PC-9 (cell line): ENCODE data around the gene ELOVL7.

Experiments used
- CTCF ChIP-seq: fragments of 200-600 bp; sonication (generic); conservative IDR thresholded peaks from 2 replicates; pipeline ENCODE4 v1.6.1; 2017; ENCODE audit warnings: mixed run types, antibody characterized with exemption, mild to moderate bottlenecking, moderate library complexity
- EZH2 ChIP-seq: fragments of 200-600 bp; sonication (generic); IDR thresholded peaks from 2 replicates; pipeline ENCODE4 v1.8.0; 2017; ENCODE audit warnings: antibody characterized with exemption, low read depth

- TF ChIP-seq CTCF (no peak), EZH2 (no peak)
Measured at GRCh38 chr5:60851626-60852025, 7.6 kb upstream of the ELOVL7 start.
